Keratinocyte (primary cell): ENCODE results near the gene TRPM2. TPM values are rescaled to one million over a fixed set of nuclear protein-coding genes. Genes with fewer than 3 reads are reported as not detected.

ENCODE experiments used
- DNase-seq: peaks from one replicate; pipeline ENCODE4 v3.0.0-alpha.2; 2011; ENCODE audit warnings: low read depth, missing footprints, low spot score
- FAIRE-seq: peaks from 2 replicates; lab custom pipeline; 2011; peaks lifted over from hg19 to GRCh38; lab: Jason Lieb, UNC
- H2AFZ ChIP-seq: 2 replicates; pipeline ENCODE4 v1.6.0; 2012; ENCODE audit warnings: low read length, control low read depth, inconsistent platforms; ENCODE audit not compliant: control insufficient read depth
- H3K27ac ChIP-seq: 2 replicates; pipeline ENCODE4 v1.5.1; 2011; ENCODE audit warnings: low read length; ENCODE audit not compliant: control insufficient read depth, insufficient read depth
- H3K27me3 ChIP-seq: 3 replicates; pipeline ENCODE4 v1.6.0; 2011; ENCODE audit warnings: low read length; ENCODE audit not compliant: control insufficient read depth, insufficient read depth; ENCODE audit errors: extremely low read depth
- H3K36me3 ChIP-seq, 2 experiments: 2 replicates in 1 of 2; 3 replicates in 1 of 2; pipeline ENCODE4 v1.5.1; 2011; ENCODE audit warnings: low read length in 2 of 2, mild to moderate bottlenecking in 1 of 2; ENCODE audit not compliant: control insufficient read depth in 2 of 2, insufficient read depth in 2 of 2; ENCODE audit errors: extremely low read depth in 1 of 2
- H3K4me1 ChIP-seq: 3 replicates; pipeline ENCODE4 v1.5.1; 2011; ENCODE audit warnings: low read length; ENCODE audit not compliant: control insufficient read depth, insufficient read depth; ENCODE audit errors: extremely low read depth
- H3K4me2 ChIP-seq: 3 replicates; pipeline ENCODE4 v1.6.0; 2011; ENCODE audit warnings: low read depth, low read length; ENCODE audit not compliant: control insufficient read depth, insufficient read depth; ENCODE audit errors: extremely low read depth
- H3K4me3 ChIP-seq, 3 experiments: fragments of 200-600 bp in 1 of 3; sonication (generic) in 1 of 3; 2 replicates in 2 of 3; 3 replicates in 1 of 3; pipeline ENCODE4 v1.5.1; 2011 to 2016; ENCODE audit warnings: low read length in 3 of 3, mild to moderate bottlenecking in 3 of 3, control low read depth in 2 of 3, inconsistent platforms in 1 of 3, low read depth in 1 of 3, mixed read lengths in 1 of 3, mixed run types in 1 of 3, moderate library complexity in 1 of 3; ENCODE audit not compliant: control insufficient read depth in 2 of 3, insufficient read depth in 2 of 3; ENCODE audit errors: extremely low read depth in 1 of 3
- H3K79me2 ChIP-seq: 2 replicates; pipeline ENCODE4 v1.6.0; 2012; ENCODE audit warnings: low read length; ENCODE audit not compliant: control insufficient read depth, insufficient read depth
- H3K9ac ChIP-seq: 3 replicates; pipeline ENCODE4 v1.6.0; 2011; ENCODE audit warnings: low read length; ENCODE audit not compliant: control insufficient read depth, insufficient read depth; ENCODE audit errors: extremely low read depth
- H3K9me1 ChIP-seq: 3 replicates; pipeline ENCODE4 v1.6.0; 2011; ENCODE audit warnings: low read length; ENCODE audit not compliant: control insufficient read depth, insufficient read depth; ENCODE audit errors: extremely low read depth
- H3K9me3 ChIP-seq: 2 replicates; pipeline ENCODE4 v1.5.1; 2012; ENCODE audit warnings: low read depth, low read length; ENCODE audit not compliant: control insufficient read depth
- H4K20me1 ChIP-seq: 3 replicates; pipeline ENCODE4 v1.6.0; 2011; ENCODE audit warnings: low read length; ENCODE audit not compliant: control insufficient read depth, insufficient read depth; ENCODE audit errors: extremely low read depth
- EZH2 ChIP-seq: IDR thresholded peaks from one replicate; pipeline ENCODE4 v1.6.1; 2012; ENCODE audit warnings: inconsistent platforms, mild to moderate bottlenecking, low read length, moderate library complexity
- dilution Hi-C: fragments of 300-500 bp; cut with MboI; formaldehyde crosslinking; loops from one replicate; pipeline ENCODE4 v1.7.0; 2020; ENCODE audit warnings: low sequenced_read_pairs; ENCODE audit not compliant: extremely low pct_ligation_motif_present
- polyA plus RNA-seq, 5 experiments: library from polyadenylated mRNA; depleted of rRNA in 3 of 5; stranded (reverse) in 3 of 5; stranded (forward) in 1 of 5; unstranded in 1 of 5; fragments of >200 nt; gene quantifications; 1 replicate in 1 of 5; 2 replicates in 3 of 5; 3 replicates in 1 of 5; pipeline versions ENCODE4 v1.2.1 to v1.2.3, GENCODE V29; 2011 to 2012; ENCODE audit warnings: missing spikeins in 2 of 5, low read depth in 1 of 5, low replicate concordance in 1 of 5
- TF ChIP-seq, protein P1 (sequence below), 3 experiments: IDR thresholded peaks in 1 of 3; conservative IDR thresholded peaks in 1 of 3; optimal IDR thresholded peaks in 1 of 3; 2 replicates in 2 of 3; 3 replicates in 1 of 3; pipeline versions ENCODE3 to v1.5.1; 2011; ENCODE audit warnings: low read length in 3 of 3, mild to moderate bottlenecking in 3 of 3, moderate library complexity in 2 of 3, control low read depth in 1 of 3, inconsistent platforms in 1 of 3; ENCODE audit not compliant: insufficient read depth in 2 of 3; ENCODE audit errors: extremely low read depth in 1 of 3

Gene TRPM2
- polyA plus RNA-seq, 1 donor (not counting 4 experiments of a cell fraction or from before 2014, with no cell fraction given): 0.31 TPM

DNA sequence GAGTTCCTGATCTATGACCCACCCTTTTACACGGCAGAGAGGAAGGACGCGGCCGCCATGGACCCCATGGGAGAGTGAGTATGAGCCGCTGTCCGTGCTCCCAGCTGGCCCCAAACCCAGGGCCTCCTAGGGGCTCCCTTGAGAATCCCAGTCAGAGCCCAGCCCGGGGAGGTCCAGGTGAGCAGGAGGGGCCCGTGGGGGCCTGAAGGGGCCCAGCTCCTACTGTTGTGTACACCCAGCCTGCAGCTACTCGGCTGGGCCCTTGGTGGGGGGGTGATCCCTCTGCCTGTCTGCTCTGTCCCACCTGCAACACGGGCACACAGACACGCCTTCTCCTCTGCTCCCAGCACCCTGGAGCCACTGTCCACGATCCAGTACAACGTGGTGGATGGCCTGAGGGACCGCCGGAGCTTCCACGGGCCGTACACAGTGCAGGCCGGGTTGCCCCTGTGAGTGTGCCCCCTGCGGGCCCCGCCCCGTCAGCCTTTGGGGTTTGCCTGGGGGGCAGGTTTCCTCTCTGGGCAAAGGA is 73.3 kb downstream of the TRPM2 start:
- FAIRE-seq (no peak), DNase-seq (no peak)
- Histone ChIP-seq H3K4me3 (no peak overlapping the region), H3K9ac (no peak overlapping the region), H4K20me1 (no peaks in the 10 kb centered on the region), H3K27me3 (no peaks in the 10 kb centered on the region), H3K36me3 (no peaks in the 10 kb centered on the region), H3K9me3 (peaks cover 4% of the 10 kb centered on the region), H2AFZ (no peak overlapping the region), H3K79me2 (no peaks in the 10 kb centered on the region), H3K4me2 (no peak overlapping the region), H3K4me1 (no peaks in the 10 kb centered on the region), H3K9me1 (no peaks in the 10 kb centered on the region), H3K27ac (no peak overlapping the region)
- no peak for TF ChIP-seq EZH2
- TF ChIP-seq, protein P1, sequence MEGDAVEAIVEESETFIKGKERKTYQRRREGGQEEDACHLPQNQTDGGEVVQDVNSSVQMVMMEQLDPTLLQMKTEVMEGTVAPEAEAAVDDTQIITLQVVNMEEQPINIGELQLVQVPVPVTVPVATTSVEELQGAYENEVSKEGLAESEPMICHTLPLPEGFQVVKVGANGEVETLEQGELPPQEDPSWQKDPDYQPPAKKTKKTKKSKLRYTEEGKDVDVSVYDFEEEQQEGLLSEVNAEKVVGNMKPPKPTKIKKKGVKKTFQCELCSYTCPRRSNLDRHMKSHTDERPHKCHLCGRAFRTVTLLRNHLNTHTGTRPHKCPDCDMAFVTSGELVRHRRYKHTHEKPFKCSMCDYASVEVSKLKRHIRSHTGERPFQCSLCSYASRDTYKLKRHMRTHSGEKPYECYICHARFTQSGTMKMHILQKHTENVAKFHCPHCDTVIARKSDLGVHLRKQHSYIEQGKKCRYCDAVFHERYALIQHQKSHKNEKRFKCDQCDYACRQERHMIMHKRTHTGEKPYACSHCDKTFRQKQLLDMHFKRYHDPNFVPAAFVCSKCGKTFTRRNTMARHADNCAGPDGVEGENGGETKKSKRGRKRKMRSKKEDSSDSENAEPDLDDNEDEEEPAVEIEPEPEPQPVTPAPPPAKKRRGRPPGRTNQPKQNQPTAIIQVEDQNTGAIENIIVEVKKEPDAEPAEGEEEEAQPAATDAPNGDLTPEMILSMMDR (optimal IDR thresholded peaks at IDR 0.05 in 1 of 3, IDR thresholded peaks at IDR 0.05 in 1 of 3, conservative IDR thresholded peaks at IDR 0.05 in 1 of 3; ENCODE audit: extremely low read depth in 1 of 3, insufficient read depth in 2 of 3, low read length in 3 of 3): no peak
- dilution Hi-C loops: no loop called here

- no peaks in the 10 kb centered on the region for H3K27me3 ChIP-seq
- FAIRE-seq (no peak), DNase-seq (no peak)
- no peak overlapping the region for H2AFZ ChIP-seq
- H3K9me3 ChIP-seq: peaks cover 4% of the 10 kb centered on the region
- H3K79me2 ChIP-seq: no peaks in the 10 kb centered on the region
- H3K36me3 ChIP-seq: no peaks in the 10 kb centered on the region
- dilution Hi-C loops: no loop called here
- H3K4me2 ChIP-seq: no peak overlapping the region
- no peak overlapping the region for H3K27ac ChIP-seq
- H3K9ac ChIP-seq: no peak overlapping the region
- H3K4me3 ChIP-seq: no peak overlapping the region
- no peak for TF ChIP-seq EZH2
- TF ChIP-seq, protein P1 (optimal IDR thresholded peaks at IDR 0.05 in 1 of 3, IDR thresholded peaks at IDR 0.05 in 1 of 3, conservative IDR thresholded peaks at IDR 0.05 in 1 of 3; ENCODE audit: extremely low read depth in 1 of 3, insufficient read depth in 2 of 3, low read length in 3 of 3): no peak
- no peaks in the 10 kb centered on the region for H3K9me1 ChIP-seq
- H3K4me1 ChIP-seq: no peaks in the 10 kb centered on the region
- H4K20me1 ChIP-seq: no peaks in the 10 kb centered on the region
Measured at GRCh38 chr21:44427241-44428120, 74.1 kb downstream of the TRPM2 start.
